Activated B cell treated with CpG ODN at 0.5 μM for 24 hours (primary cell): ENCODE data around the gene DNAJC11. TPM values are rescaled to one million over a fixed set of nuclear protein-coding genes. Genes with fewer than 3 reads are reported as not detected.
"Not testable (repeated sequence)": the region's sequence is repeated elsewhere in the genome, so short reads cannot be mapped to it uniquely, and the experiment has no call there.

ENCODE experiments used
- ATAC-seq: fragments of 200-7000 bp; cut with Tn5 transposase; one replicate; pipeline ENCODE4 v1.10.0; 2021; ENCODE audit warnings: low read depth, mild to moderate bottlenecking, moderate library complexity
- CTCF ChIA-PET: fragments of 350-600 bp; sonication (Branson Sonifier 250); formaldehyde crosslinking; loops from one replicate; lab custom pipeline; 2021; ENCODE audit warnings: antibody characterized with exemption; lab: Charles Lee
- POLR2A ChIA-PET: fragments of 350-600 bp; sonication (Branson Sonifier 250); formaldehyde crosslinking; loops from one replicate; lab custom pipeline; 2021; ENCODE audit warnings: antibody characterized with exemption; lab: Charles Lee
- DNase-seq: peaks from one replicate; pipeline ENCODE4 v3.0.0; 2022
- H3K27ac Mint-ChIP-seq: one replicate; pipeline ENCODE4 v1.8.0; 2020; ENCODE audit warnings: mixed read lengths
- H3K27me3 Mint-ChIP-seq: one replicate; pipeline ENCODE4 v1.8.0; 2021; ENCODE audit warnings: mixed read lengths
- H3K36me3 Mint-ChIP-seq: one replicate; pipeline ENCODE4 v1.8.0; 2021; ENCODE audit warnings: low read depth, mixed read lengths
- H3K4me1 Mint-ChIP-seq: one replicate; pipeline ENCODE4 v1.8.0; 2021; ENCODE audit warnings: mixed read lengths
- H3K4me3 Mint-ChIP-seq: one replicate; pipeline ENCODE4 v1.8.0; 2020; ENCODE audit warnings: mild to moderate bottlenecking, mixed read lengths
- H3K9me3 Mint-ChIP-seq: one replicate; pipeline ENCODE4 v1.8.0; 2020; ENCODE audit warnings: mixed read lengths
- intact Hi-C: fragments of 100-400 bp; cut with micrococcal nuclease; formaldehyde crosslinking; loops from one replicate; pipeline ENCODE4 v1.15.1; 2024
- total RNA-seq: library from RNA; stranded (reverse); gene quantifications from 2 replicates; pipeline ENCODE4 v1.2.3, GENCODE V29; 2022
- TF ChIP-seq, protein P1 (sequence below): fragments of 200-600 bp; IDR thresholded peaks from one replicate; pipeline ENCODE4 v1.8.0; 2022; ENCODE audit warnings: antibody characterized with exemption, mild to moderate bottlenecking

DNAJC11 gene
- total RNA-seq, 1 donor from 2014 or later: 65.6 TPM

DNA sequence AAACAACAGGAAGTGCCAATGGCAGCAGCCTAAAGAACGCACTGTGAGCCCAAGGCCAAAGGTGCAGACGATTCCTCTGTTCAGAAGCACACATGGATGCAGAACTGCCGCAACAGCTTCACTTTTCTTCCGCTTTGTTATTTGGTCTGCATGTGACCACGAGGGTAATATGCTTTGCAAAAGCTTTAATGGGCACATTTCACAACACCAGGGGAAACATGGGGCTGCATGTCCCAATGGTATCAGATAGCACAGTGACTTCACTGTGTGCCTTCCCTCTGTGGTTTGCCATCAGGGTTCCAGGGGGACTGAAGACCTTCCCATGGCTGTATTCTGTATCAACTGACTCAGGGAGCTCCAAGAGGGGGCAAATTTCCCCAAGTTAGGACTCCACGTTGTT, 48.6 kb downstream of the DNAJC11 start:
- no peak overlapping the region for H3K27ac Mint-ChIP-seq
- peaks cover 49% of the 10 kb centered on the region for H3K36me3 Mint-ChIP-seq
- POLR2A ChIA-PET: no interaction called here

DNA sequence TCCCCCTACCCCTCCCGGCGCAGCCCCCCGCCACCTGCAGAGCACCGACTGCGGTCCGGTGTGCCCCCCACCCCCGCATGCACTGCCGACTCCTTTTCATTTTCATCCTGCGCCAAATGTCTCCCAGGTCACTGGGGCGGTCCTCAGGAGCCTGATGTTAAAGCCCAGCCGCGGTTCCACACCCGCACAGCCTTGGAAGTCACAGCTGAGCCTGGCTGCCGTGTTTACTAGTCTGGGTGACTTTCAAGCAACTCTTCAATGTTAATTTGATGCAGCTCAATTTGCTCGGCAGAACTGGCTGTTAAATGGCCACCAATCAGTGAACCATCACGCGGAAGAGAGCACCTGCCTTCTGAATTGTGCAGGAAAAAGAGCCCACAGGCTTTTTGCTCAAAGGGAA, 49.7 kb downstream of the DNAJC11 start:
- TF ChIP-seq, protein P1, sequence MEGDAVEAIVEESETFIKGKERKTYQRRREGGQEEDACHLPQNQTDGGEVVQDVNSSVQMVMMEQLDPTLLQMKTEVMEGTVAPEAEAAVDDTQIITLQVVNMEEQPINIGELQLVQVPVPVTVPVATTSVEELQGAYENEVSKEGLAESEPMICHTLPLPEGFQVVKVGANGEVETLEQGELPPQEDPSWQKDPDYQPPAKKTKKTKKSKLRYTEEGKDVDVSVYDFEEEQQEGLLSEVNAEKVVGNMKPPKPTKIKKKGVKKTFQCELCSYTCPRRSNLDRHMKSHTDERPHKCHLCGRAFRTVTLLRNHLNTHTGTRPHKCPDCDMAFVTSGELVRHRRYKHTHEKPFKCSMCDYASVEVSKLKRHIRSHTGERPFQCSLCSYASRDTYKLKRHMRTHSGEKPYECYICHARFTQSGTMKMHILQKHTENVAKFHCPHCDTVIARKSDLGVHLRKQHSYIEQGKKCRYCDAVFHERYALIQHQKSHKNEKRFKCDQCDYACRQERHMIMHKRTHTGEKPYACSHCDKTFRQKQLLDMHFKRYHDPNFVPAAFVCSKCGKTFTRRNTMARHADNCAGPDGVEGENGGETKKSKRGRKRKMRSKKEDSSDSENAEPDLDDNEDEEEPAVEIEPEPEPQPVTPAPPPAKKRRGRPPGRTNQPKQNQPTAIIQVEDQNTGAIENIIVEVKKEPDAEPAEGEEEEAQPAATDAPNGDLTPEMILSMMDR: no peak
- ATAC-seq (no peak), DNase-seq (no peak)
- H3K27ac Mint-ChIP-seq: no peak overlapping the region
- POLR2A ChIA-PET: no interaction called here
- CTCF ChIA-PET: no interaction called here
- peaks cover 47% of the 10 kb centered on the region for H3K36me3 Mint-ChIP-seq
- no peak overlapping the region for H3K4me3 Mint-ChIP-seq
- no peaks in the 10 kb centered on the region for H3K27me3 Mint-ChIP-seq
- no peaks in the 10 kb centered on the region for H3K9me3 Mint-ChIP-seq
- intact Hi-C loops: no loop called here
- H3K4me1 Mint-ChIP-seq: no peaks in the 10 kb centered on the region

More for the DNA sequence above, 48.6 kb downstream of the DNAJC11 start:
- no peaks in the 10 kb centered on the region for H3K9me3 Mint-ChIP-seq
- CTCF ChIA-PET: no interaction called here
- no peaks in the 10 kb centered on the region for H3K27me3 Mint-ChIP-seq
- no peaks in the 10 kb centered on the region for H3K4me1 Mint-ChIP-seq
- ATAC-seq: no peak
- DNase-seq: no peak
- H3K4me3 Mint-ChIP-seq: no peak overlapping the region
- intact Hi-C loops: no loop called here
- TF ChIP-seq, protein P1: no peak

DNA sequence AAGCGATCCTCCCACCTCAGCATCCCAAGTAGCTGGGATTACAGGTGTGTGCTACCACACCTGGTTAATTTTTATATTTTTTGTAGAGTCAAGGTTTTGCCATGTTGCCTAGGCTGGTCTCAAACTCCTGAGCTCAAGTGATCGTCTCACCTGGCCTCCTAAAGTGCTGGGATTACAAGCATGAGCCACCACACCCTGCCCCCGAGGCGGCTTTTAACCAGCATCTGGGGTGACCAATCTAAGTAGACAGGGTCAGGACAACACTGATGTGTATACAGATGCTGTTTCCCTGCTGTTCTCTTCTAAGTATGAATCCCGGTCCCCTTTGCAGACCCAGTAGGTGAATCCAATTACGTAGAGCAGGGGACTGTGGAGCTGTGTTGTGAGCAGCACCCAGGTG, 53.1 kb downstream of the DNAJC11 start:
- DNase-seq (no peak), ATAC-seq (no peak)
- peaks cover 2% of the 10 kb centered on the region for H3K4me1 Mint-ChIP-seq
- no peak overlapping the region for H3K4me3 Mint-ChIP-seq
- ChIA-PET CTCF (no interaction called here), POLR2A (no interaction called here)
- intact Hi-C loops: loop anchor here (10.0 kb wide), 1 partner anchor 404 kb away; the partner anchor contains the start of gene HES3
- no peak overlapping the region for H3K27ac Mint-ChIP-seq
- TF ChIP-seq, protein P1: no peak
- H3K9me3 Mint-ChIP-seq: no peaks in the 10 kb centered on the region
- H3K27me3 Mint-ChIP-seq: no peaks in the 10 kb centered on the region
- peaks cover 45% of the 10 kb centered on the region for H3K36me3 Mint-ChIP-seq

DNA sequence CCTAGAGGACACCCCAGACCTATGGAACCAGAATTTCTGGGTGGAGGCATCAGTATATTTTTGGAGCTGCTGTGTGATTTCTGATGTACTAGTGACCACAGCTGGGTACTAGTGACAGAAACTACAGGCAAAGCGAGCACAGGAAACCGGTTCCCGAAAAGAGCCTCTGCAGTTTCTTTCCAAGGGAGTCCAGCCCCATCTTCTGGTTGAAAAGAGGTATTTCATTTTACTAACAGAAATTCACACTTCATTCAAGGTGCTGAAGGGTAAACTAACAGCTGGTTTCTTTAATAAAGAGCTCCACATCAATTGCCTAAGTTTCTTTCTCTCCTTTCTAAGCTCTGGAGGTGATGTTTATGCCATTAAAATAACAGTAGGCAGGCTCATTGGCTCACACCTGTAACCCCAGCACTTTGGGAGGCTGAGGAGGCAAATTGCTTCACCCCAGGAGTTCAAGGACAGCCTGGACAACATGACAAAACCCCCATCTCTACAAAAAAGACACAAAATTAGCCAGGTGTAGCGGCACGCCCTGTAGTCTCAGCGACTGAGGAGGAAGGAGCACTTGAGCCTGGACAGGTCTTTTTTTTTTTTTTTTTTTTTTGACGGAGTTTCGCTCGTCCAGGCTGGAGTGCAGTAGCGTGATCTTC, 55.0 kb downstream of the DNAJC11 start:
- CTCF ChIA-PET: interaction anchor here (0.6 to 2.9 kb wide), 12 partner anchors 10 to 184 kb away, joined by 3 to 16 read pairs (median 4); partner anchors contain the start of genes KLHL21, NOL9, PLEKHG5 and TAS1R1
- no peaks in the 10 kb centered on the region for H3K9me3 Mint-ChIP-seq
- intact Hi-C loops: loop anchor here (1.0 to 10.0 kb wide), 4 partner anchors 92 to 402 kb away; partner anchors contain the start of genes HES3 and NOL9
- POLR2A ChIA-PET: interaction anchor here (0.7 kb wide), 2 partner anchors 14 to 75 kb away, joined by 3 to 5 read pairs; no protein-coding TSS in a partner anchor
- ATAC-seq (peak; percentile 49), DNase-seq (no peak)
- peaks cover 2% of the 10 kb centered on the region for H3K4me1 Mint-ChIP-seq
- H3K27ac Mint-ChIP-seq: no peak overlapping the region
- no peak overlapping the region for H3K4me3 Mint-ChIP-seq
- TF ChIP-seq, protein P1: peak; percentile 26
- no peaks in the 10 kb centered on the region for H3K27me3 Mint-ChIP-seq
- peaks cover 44% of the 10 kb centered on the region for H3K36me3 Mint-ChIP-seq

- H3K27ac Mint-ChIP-seq: no peak overlapping the region
- no peak overlapping the region for H3K4me3 Mint-ChIP-seq
- no peak for DNase-seq
- H3K4me1 Mint-ChIP-seq: peaks cover 2% of the 10 kb centered on the region
- H3K9me3 Mint-ChIP-seq: no peaks in the 10 kb centered on the region
- no peak for ATAC-seq
- intact Hi-C loops: loop anchor here (10.0 kb wide), 1 partner anchor 400 kb away; the partner anchor contains the start of gene HES3
- H3K27me3 Mint-ChIP-seq: no peaks in the 10 kb centered on the region
- ChIA-PET CTCF (interaction anchor here (2.2 to 2.9 kb wide), 3 partner anchors 90 to 160 kb away, joined by 8 to 16 read pairs (median 11); partner anchors contain the start of genes NOL9 and TAS1R1), POLR2A (interaction anchor here (0.6 kb wide), 1 partner anchor 20 kb away, joined by 3 read pairs; no protein-coding TSS in a partner anchor)
- peaks cover 44% of the 10 kb centered on the region for H3K36me3 Mint-ChIP-seq
- TF ChIP-seq, protein P1: no peak
Measured at GRCh38 chr1:6645018-6645417, 56.6 kb downstream of the DNAJC11 start.

- CTCF ChIA-PET, ATAC-seq: not testable (repeated sequence)
- H3K36me3 Mint-ChIP-seq: peaks cover 77% of the 10 kb centered on the region
Measured at GRCh38 chr1:6640867-6641266, 60.7 kb downstream of the DNAJC11 start.

More at GRCh38 chr1:6640867-6641266, 60.7 kb downstream of the DNAJC11 start:
- H3K9me3 Mint-ChIP-seq, H3K4me3 Mint-ChIP-seq, H3K27ac Mint-ChIP-seq, H3K27me3 Mint-ChIP-seq, H3K4me1 Mint-ChIP-seq, DNase-seq: not testable (repeated sequence)
- intact Hi-C loops: loop anchor here (10.0 kb wide), 1 partner anchor 396 kb away; the partner anchor contains the start of gene HES3
- POLR2A ChIA-PET: interaction anchor here (0.7 kb wide), 1 partner anchor 61 kb away, joined by 3 read pairs; the partner anchor contains the start of gene DNAJC11
